ENCODE measurements around the gene SLC9A9. TPM values are rescaled to one million over a fixed set of nuclear protein-coding genes. Genes with fewer than 3 reads are reported as not detected.

The SLC9A9 gene
- total RNA-seq, 4 donors from 2014 or later = 15.1 to 41.1 (median 20.7) TPM

DNA sequence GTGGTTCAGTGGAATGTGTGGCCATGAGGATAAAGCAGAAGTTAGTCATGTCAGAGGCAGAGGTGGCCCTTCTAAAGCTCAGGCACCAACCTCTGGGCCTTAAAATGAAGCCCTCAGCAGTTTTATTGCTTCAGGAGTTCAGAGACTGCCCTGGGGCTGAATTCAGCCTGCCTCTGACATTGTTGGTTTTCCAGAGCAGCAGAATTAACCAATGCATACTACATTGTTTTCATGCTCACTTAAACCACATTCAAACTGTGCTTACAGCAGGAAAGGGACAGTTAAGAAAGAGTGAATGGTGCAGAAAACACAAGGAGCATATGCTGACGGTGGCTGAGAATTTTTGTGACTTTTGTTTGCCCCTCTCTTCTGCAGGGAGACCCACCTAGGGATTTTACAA is 408.5 kb downstream of the SLC9A9 start:
- no peak for TF ChIP-seq CTCF (IDR thresholded peaks at IDR 0.05; ENCODE audit: low read depth)

GRCh38 chr3:143437405-143437804 is 410.9 kb downstream of the SLC9A9 start:
- no peak for TF ChIP-seq CTCF (IDR thresholded peaks at IDR 0.05; ENCODE audit: low read depth)

- no peak for TF ChIP-seq CTCF (IDR thresholded peaks at IDR 0.05; ENCODE audit: low read depth)
These were observed 411.9 kb downstream of the SLC9A9 start for GRCh38 chr3:143436231-143436930.

- no peak for TF ChIP-seq CTCF (IDR thresholded peaks at IDR 0.05; ENCODE audit: low read depth)
These were observed 414.4 kb downstream of the SLC9A9 start for GRCh38 chr3:143433787-143434378.

DNA sequence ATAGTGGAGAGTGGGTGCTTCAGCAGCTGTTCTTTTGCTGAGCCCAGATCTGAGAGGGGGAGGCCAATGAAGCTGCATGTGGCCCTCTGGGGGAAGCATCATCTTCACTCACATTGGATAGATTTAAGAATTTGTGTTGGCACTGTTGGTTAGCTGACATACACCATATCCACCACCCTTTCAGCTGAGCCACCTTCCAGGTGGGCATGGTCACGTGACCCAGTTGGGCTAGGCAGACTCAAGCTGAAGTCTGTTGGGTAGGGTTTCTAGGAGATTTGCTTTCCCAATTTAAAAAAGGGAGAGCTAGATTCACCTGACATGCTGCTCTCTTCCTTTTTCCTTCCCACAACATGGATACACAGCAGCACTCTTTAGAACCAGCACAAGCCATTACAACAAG is 417.7 kb downstream of the SLC9A9 start:
- TF ChIP-seq CTCF (IDR thresholded peaks at IDR 0.05; ENCODE audit: low read depth) = no peak

GRCh38 chr3:143429628-143430514 is 418.4 kb downstream of the SLC9A9 start:
- TF ChIP-seq CTCF (IDR thresholded peaks at IDR 0.05; ENCODE audit: low read depth) = no peak

GRCh38 chr3:143428294-143428693 is 420.0 kb downstream of the SLC9A9 start:
- no peak for TF ChIP-seq CTCF (IDR thresholded peaks at IDR 0.05; ENCODE audit: low read depth)
